SHP77 (cell line): ENCODE results near the gene DEPDC4.
"Not testable (repeated sequence)": the region's sequence is repeated elsewhere in the genome, so short reads cannot be mapped to it uniquely, and the experiment has no call there.

Source experiments
- DNase-seq, 2 experiments: peaks; one replicate each; lab custom pipeline; 2025; lab: John Stamatoyannopoulos, UW

The DEPDC4 gene

DNA sequence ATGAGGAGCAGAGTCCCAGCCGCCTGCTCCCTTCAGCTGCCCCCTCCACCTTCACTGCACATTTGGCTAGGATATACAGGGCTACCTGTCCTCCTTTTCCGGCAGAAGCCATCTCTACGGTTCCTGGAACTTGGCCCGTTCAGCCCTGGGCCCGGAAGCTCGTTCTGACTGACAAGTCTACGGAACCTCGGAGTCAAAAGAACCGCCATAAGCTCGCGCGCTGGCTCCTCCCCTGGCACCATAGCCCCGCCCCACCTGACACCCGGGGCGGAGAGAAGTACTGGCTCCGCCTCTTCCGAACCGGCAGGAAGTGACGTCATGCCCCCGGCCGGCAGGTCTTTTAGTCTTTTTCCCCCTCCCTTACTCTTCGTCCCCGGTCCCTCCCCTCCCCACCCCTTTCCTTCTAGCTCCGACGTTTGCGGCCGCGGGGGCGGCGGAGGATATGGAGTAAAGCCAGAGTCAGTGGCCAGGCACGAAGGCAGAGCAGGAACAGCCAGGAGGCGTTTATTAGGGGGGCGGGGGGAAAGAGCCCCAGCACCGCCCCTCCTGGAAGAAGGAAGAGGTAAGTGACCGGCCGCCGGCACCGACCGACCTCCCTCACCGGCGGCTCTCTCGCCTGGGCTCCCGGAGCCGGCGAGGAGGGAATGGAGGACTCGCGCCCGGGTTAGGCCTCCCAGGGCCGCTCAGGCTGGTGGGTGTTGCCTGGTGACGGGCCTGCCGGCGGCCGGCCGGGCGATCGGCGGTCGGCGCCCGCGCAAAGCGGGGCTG is at the start of gene DEPDC4, which contains the start of gene SCYL2:
Gene DEPDC4 (minus strand): TSS at position 245 of the 768 bp plus-strand sequence. CDS start 3 bp downstream, at position 242.
Gene SCYL2 (plus strand): TSS at position 343 of the 768 bp plus-strand sequence. CDS start 15,794 bp downstream, outside the sequence.
- DNase-seq: peak; percentile 89 to 92

DNA sequence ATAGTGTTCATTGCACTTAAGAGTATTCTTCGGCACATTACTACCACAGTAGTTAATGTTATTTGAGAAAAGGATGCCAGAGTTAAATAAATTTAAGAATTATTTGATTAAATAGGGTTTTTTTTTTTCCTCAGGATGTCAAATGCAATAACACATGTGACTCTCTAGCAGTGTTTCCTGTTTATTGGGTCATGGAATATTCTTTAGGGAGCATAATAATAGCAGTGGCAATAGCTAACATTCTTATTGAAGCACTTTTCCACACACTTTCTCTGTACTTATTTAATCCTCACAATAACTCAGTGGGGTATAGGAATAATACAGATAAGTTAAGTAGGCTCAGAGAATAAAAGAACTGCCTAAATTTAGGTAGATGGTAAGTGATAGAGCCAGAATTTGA is 44.4 kb upstream of the DEPDC4 start:
- no peak for DNase-seq

DNA sequence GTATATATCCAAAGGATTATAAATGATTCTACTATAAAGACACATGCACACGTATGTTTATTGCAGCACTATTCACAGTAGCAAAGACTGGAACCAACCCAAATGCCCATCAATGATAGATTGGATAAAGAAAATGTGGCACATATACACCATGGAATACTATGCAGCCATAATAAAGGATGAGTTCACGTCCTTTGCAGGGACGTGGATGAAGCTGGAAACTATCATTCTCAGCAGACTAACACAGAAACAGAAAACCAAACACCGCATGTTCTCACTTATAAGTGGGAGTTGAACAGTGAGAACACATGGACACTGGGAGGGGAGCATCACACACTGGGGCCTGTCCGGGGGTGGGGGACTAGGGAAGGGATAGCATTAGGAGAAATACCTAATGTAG is 41.3 kb upstream of the DEPDC4 start:
- DNase-seq: not testable (repeated sequence)

DNA sequence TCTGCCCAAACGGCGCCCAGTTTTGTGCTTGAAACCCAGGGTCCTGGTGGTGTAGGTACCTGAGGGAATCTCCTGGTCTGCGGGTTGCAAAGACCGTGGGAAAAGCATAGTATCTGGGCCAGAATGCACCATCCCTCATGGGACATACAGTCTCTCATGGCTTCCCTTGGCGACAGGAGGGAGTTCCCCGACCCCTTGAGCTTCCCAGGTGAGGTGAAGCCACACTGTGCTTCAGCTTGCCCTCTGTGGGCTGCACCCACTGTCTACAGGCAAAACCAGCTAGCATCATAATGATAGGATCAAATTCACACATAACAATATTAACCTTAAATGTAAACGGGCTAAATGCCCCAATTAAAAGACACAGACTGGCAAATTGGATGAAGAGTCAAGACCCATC is 37.5 kb upstream of the DEPDC4 start:
- not testable (repeated sequence) for DNase-seq

DNA sequence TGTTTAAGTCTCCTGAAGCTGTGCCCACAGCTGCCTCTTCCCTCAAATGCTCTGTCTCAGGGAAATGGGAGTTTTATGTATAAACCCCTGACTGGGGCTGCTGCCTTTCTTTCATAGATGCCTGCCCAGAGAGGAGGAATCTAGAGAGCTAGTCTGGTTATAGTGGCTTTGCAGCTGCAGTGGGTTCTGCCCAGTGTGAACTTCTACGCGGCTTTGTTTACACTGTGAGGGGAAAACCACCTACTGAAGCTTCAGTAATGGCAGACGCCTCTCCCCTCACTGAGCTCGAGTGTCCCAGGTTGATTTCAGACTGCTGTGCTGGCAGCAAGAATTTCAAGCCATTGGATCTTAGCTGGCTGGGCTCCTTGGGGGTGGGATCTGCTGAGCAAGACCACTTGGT is 37.0 kb upstream of the DEPDC4 start:
- no peak for DNase-seq

DNA sequence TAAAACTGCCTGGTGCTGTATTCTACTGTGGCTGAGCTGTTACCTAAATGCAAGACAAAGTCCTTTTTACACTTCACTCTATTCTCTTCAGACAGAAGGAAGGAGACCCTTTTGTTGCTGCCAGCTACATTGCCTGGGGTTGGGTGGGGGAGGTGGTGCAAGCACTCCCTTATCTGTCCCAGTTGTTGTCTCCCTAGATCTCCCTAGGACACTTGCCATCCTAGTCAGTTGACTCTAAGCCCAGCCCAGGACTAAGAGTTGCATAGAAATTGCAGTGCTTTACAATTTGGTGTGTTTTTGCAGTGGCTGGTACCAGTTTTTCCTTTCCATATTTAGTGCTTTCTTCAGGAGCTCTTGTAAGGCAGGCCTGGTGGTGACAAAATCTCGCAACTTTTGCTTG is 35.2 kb upstream of the DEPDC4 start:
- no peak for DNase-seq

DNA sequence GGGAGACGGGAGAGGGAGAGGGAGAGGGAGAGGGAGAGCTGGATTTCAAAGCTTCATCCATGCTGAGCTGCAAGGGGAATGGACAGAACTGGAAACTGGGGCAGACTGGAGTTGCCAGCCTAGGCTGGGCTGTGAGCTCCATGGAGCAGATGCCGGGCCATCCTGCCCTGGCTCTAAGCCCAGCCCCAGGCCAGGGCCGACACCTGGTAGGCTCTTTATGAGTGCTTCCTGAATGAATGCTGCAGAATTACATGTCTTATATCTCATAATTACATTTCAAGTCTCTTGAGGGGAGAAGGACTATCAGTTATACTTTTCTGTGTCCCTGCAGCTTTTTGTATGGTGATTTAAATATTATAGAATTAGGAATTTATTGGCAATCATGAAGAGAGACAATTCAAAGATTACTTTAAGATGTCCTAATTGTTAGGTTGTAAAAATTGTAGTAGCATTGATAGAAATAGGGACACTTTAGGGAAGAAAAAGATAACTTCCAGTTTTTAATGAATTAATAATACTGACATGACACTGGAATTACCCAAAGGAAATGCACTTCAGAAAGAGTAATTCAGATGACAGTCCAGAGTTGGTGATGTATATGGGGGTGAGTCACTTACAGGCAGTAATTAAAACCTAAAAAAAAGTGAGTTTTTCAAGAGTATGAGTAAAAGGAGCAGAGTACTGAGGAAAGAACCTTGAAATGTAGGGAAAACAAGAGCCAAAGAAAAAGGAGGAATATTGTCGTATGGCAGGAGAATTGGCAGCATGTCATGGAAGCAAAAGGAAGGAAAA is 29.1 kb upstream of the DEPDC4 start:
- DNase-seq: no peak

DNA sequence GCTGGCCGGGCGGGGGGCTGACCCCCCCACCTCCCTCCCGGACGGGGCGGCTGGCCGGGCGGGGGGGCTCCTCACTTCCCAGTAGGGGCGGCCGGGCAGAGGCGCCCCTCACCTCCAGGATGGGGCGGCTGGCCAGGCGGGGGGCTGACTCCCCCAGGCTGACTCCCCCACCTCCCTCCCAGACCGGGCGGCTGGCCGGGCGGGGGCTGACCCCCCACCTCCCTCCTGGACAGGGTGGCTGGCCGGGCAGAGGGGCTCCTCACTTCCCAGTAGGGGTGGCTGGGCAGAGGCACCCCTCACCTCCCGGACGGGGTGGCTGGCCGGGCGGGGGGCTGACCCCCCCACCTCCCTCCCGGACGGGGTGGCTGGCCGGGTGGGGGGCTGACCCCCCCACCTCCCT is 27.5 kb upstream of the DEPDC4 start:
- DNase-seq: not testable (repeated sequence)

DNA sequence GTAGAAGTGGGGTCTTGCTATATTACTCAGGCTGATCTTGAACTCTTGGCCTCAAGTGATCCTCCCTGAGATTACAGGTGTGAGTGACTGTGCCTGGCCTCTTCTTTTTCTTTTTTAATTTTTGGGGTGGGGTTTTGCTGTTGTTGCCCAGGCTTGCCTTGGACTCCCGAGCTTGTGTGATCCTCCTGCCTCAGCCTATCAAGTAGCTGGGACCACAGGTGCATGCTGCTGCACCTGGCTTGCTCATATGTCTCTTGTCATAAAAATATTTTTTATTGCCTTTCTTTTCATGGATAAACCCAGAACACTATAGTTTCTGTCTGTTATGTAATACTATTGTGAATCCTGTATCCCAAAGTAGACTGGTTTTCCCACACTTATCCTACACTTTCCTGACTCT is 26.1 kb upstream of the DEPDC4 start:
- no peak for DNase-seq

DNA sequence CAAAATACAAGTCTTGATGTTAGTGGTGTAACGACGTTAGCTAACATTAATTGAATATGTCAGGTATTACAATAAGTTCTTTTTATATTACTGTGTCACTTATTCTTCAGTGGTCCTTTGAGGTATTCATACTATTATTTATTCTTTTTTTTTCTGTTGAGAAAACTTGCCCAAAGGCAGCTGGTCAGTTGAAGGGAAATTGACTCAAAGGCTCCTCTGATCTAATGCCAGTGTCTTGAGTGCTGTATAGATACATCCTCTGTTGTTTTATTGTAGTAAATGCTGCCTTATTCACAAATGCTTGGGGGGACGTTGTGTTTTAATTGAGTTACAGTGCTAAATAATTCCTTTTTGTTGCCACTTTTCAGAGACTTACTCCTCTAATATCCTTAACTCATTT is 23.1 kb upstream of the DEPDC4 start:
- no peak for DNase-seq

DNA sequence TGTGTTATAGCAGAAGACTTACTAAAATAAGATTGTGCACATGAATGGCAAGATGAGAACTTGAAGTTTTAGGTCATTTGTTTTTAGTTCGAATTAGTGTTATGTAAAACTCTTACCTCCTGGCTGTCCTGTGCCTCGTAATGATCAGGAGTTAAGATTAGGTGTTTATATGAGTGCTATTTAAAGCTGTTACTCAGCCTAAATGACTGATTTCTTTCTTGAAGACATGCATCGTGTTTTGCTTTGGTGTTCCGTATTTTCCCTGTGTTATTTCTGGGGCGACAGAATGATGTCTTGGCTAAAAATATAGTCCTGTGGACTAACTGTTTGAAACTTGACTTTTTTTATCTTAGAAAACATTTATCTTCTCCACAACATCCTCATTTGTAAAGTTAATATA is 22.2 kb upstream of the DEPDC4 start:
- no peak for DNase-seq

DNA sequence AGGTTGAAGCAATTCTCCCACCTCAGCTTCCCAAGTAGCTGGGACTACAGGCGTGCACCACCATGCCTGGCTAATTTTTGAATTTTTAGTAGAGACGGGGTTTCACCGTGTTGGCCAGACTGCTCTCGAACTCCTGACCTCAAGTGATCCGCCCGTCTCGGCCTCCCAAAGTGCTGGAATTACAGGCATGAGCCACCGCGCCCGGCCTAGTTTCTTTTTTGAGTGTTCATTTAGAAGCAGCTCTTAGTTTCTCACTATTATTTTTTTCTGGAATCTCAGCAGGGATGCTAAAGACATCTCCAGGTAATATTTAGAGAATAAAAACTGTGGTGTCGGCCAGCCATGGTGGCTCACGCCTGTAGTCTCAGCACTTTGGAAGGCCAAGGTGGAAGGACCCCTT is 17.7 kb upstream of the DEPDC4 start:
- DNase-seq: not testable (repeated sequence)

DNA sequence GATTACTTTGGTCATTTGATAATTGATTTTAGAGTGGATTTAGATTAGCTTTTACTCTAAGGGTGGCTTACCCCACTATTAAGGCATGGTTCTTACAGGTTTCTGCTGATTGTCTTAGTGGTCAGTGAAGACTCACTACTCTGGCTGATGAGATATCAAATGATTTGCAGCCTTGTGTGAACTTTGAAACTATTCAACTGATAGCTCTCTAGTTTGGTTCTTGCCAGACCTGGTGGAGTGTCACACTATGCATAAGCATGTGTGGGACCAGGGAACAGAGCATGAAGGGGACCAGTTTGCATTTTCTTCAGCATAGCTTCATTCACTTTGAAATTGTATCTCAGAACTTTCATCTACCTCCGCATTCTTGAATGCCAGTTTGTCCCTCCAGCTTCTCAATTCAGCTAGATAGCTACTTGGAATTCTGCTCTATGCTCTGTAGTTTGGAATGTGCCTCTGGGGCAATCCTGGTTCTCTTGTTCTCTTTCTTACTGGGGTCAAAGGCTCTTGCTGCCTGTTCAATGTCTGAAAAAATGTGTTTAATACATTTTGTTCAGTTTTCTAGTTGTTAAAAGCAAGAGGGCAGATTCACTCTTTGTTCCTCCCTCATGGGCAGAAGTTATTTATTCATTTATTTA is 12.8 kb upstream of the DEPDC4 start:
- DNase-seq: no peak

DNA sequence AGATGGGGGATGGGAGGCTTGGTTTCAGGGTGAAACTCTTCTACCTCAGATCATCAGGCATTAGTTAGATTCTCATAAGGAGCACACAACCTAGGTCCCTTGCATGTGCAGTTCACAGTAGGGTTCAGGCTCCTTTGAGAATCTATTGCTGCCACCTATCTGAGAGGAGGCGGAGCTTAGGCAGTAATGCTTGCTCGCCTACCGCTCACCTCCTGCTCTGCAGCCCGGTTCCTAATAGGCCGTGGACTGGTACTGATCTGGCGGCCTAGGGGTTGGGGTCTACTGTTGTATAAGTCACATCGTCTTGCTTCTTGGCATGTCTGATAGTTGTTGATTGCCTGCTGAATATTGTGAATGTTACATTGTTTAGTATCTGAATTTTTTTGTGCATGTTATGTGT is 12.3 kb upstream of the DEPDC4 start:
- no peak for DNase-seq

DNA sequence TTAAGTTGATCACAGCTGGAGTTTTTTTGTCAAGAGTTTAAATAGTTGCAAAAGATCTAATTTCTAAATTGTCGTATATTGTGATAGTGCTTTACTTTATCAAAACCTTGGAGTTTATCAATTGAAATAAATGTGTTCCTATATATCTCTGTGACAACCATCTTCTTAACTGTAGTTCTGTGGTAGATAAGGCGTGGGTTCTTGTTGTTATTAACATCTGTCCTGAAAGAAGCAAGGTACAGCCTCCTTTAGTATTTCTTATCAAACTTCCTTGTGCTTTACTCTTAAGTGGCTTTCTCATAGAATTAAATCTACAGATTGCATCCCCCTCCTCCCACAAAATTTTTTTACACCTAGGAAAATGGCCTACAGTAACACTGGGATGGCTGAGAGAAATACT is 7.4 kb upstream of the DEPDC4 start:
- no peak for DNase-seq

DNA sequence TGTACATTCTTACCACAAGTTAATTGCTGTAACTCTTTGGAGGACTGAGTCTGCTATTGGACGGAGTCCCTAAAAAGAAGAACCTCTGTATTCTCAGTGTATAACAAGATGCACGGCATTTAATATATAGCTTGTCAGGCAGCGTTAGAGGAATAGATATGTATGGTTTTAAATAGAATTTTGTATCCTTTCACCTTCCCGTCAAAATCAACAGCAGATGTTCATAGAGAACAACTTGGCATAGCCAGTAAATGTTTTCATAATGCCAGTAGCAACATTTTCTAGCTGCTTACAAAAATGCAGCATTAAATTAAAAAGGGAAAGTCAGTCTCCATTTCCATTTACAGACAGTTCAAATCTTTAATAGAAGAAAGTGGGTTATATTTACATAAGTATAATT is 6.9 kb upstream of the DEPDC4 start:
- no peak for DNase-seq

DNA sequence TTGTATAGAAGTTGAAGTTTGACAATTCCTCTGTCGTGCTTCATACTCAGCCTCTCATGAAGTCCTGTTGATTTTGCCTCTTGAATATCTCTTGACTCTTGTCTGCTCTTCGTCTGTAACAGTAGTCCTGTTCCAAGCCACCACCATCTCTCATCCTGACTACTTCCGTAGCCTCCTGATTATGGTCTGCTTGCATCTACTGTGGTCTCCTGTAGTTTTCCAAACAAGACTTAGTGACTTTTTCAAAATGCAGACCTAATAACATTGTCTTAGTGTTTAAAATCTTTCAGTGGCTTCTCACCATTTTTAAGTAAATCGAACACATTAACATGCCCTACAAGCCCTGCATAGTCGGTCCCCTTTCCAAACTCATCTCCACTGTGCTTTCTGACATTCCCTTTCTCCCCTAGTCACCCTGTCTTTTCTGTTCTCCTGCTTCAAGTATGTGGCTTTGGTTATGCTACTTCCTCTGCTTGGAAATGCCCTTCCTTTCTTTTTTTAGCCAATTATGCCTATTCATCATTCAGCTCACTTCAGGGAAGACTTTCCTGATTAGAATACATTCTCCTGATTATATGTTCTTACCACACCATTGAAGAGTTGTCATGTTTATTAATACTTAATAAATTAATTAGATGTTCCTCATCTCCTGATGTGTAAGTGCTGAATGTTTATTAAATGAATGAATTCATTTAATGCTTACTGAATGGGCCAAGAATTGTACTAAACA is 2.1 kb upstream of the DEPDC4 start:
- no peak for DNase-seq

DNA sequence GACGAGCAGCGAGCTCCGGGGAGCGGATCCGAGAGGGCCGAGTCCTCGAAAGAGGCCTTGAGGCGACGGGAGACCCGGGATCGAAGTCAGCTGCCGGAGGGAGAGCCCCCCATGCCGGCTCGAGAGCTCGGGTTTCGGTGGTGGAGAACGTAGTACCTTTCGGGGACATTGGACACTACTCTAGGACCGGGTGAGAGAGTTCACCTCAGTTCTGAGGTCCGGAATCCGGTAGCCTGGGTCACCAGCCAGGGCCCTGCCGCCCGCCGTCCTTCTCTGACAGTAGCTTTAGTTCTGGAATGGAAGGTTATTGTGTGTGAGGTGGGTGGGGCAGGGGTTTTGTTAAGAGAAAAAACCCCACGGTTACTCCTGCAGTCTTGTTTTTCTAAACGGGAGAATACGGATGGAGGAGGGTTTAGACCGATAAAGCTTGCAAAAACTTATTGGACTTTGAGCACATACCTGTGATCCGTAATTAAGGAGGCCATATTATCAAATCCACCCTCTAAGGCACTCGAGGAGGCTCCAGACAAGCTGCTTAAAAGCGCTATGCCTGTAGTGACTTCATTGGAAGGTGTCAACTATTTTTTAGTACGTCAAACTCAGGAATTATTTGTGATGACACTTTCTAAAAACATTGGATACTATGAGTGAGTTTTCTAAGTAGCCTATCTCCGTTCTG is 863 bp upstream of the DEPDC4 start:
- no peak for DNase-seq

DNA sequence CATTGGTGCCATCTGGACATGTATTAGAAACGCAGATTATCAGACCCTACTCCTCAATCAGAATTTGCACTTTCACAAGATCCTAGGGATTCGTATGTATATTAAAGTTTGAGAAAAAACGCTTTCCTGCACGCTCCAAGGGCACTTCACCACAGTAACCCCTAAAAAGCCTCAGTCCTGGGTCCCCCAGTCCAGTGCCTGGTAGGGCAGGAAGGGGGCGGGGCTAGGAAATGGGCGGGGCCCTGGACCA is 369 bp downstream of the DEPDC4 start:
- DNase-seq: no peak

DNA sequence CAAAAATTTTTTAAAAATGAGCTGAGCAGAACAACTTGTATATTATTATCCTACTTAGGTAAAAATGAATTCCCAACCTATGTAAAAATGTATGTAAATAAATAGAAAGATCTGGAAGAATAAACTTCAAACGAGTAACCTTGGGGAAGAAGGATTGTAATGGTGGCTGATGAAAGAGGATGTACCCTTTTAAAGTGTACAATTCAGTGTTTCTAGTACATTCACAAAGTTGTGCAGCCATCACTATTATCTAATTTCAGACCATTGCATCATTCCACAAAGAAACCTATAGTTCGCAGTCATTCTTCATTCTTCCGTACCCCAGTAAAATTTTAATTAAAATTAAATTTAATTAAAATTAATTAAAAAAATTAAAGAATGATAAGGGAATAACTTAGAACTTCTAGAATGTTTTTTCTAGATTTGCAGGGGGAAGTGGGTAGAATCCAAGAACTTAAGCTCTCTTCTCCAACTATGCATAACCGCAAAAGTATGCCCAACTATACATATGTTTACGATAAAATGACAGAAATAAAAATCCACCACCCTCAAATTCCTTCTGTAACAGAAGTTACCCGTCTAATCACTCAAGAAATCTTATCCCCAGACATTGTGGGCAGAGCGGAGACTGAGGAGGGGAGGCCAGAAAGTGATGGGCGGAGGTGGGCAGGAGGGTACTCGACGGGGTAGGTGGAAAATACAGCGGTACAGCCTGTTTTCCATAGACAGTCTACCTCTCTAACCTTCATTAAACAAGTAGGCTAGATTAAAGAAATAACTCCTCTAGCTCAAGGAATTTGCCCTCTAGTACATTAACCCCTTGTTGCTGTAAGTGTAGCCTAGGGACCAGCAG is 921 bp downstream of the DEPDC4 start:
- peak in 1 of 2 experiments; percentile 51 for DNase-seq

DNA sequence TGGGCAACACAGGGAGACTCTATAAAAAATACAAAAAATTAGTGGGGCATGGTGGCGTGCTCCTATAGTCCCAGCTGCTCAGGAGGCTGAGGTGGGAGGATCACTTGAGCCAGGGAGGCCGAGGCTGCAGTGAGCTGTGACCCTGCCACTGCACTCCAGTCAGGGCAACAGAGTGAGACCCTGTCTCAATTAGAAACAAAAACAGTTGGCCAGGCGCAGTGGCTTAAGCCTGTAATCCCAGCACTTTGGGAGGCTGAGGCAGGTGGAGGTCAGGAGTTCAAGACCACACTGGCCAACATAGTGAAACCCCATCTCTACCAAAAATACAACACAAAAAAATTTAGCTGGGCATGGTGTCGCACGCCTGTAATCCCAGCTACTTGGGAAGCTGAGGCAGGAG is 1.8 kb downstream of the DEPDC4 start:
- not testable (repeated sequence) for DNase-seq
